ENCODE results near the gene RTL9. TPM values are rescaled to one million over a fixed set of nuclear protein-coding genes. Genes with fewer than 3 reads are reported as not detected.

Gene RTL9
- total and polyA plus RNA-seq, 2 donors (not counting 3 experiments of a cell fraction or from before 2014, with no cell fraction given): not detected

DNA sequence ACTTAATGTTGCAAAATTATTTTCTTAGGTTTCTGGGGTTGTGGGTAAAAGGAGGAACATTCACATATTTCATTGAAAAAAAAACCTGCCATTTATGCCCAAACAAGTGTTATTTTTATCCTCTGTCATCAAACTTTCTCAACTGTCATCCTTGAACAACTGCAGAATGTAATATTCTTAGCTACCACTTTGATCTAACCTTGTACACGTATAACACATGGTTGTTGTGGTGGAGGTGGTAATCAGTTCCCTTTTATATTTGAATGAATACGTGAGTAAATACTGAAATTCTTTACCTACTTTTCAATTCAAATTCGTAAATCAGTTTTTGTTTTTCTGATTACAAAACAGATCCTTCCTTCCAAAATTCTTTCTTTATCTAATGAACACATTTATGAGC, 37.0 kb upstream of the RTL9 start:
- no peak overlapping the region for H3K9ac ChIP-seq (replicated peaks; ENCODE audit: extremely low read depth, insufficient read depth, low read length)
- no peak overlapping the region for H3K4me3 ChIP-seq (replicated peaks in 1 of 3; ENCODE audit: insufficient read depth in 1 of 3, low read depth in 1 of 3, low read length in 3 of 3)
- ChIA-PET POLR2A (no interaction called here), CTCF (no interaction called here)
- H4K20me1 ChIP-seq (replicated peaks; ENCODE audit: control insufficient read depth, extremely low read depth, insufficient read depth, low read length): no peaks in the 10 kb centered on the region
- no peak for TF ChIP-seq MAX (IDR thresholded peaks at IDR 0.05; ENCODE audit: insufficient read depth, insufficient read length)
- TF ChIP-seq POLR2AphosphoS5 (IDR thresholded peaks at IDR 0.05; ENCODE audit: insufficient read depth, low read depth, low read length): no peak
- no peak for TF ChIP-seq GATA2 (IDR thresholded peaks at IDR 0.05; ENCODE audit: insufficient read depth, insufficient read length, low read depth, low read length)
- TF ChIP-seq EZH2 (IDR thresholded peaks at IDR 0.05; ENCODE audit: borderline replicate concordance, low read depth, low read length, severe bottlenecking): no peak
- no peak for TF ChIP-seq FOS (IDR thresholded peaks at IDR 0.05; ENCODE audit: borderline replicate concordance, insufficient read depth, low read length)
- no peak for TF ChIP-seq MYC (IDR thresholded peaks at IDR 0.05; ENCODE audit: low read depth, low read length)
- no peak for TF ChIP-seq POLR2A (IDR thresholded peaks at IDR 0.05; ENCODE audit: low read depth, low read length)
- no peak for TF ChIP-seq CTCF (IDR thresholded peaks at IDR 0.05; ENCODE audit: extremely low read depth in 1 of 2, insufficient read depth in 1 of 2, low read depth in 1 of 2, low read length in 2 of 2)
- no peak for TF ChIP-seq JUN (IDR thresholded peaks at IDR 0.05; ENCODE audit: borderline replicate concordance, insufficient read depth, insufficient read length, low read depth)
- no peak overlapping the region for H2AFZ ChIP-seq (ENCODE audit: low read depth, low read length)
- no peak for FAIRE-seq
- no peaks in the 10 kb centered on the region for H3K27me3 ChIP-seq (ENCODE audit: control insufficient read depth in 2 of 2, insufficient read depth in 2 of 2, low read length in 2 of 2)
- H3K36me3 ChIP-seq (ENCODE audit: control insufficient read depth in 2 of 2, extremely low read depth in 1 of 2, insufficient read depth in 2 of 2, low read length in 2 of 2): no peaks in the 10 kb centered on the region
- peaks cover 8% of the 10 kb centered on the region for H3K79me2 ChIP-seq (ENCODE audit: control insufficient read depth, insufficient read depth, low read length)
- dilution Hi-C loops (cut with MboI; ENCODE audit: extremely low pct_ligation_motif_present, low sequenced_read_pairs) (no loop called here), intact Hi-C loops (cut with micrococcal nuclease) (no loop called here)
- H3K4me1 ChIP-seq (ENCODE audit: control insufficient read depth, extremely low read depth, insufficient read depth, low read length): peaks cover 4% of the 10 kb centered on the region
- H3K4me2 ChIP-seq (ENCODE audit: insufficient read depth, low read length): no peak overlapping the region
- no peaks in the 10 kb centered on the region for H3K9me3 ChIP-seq (replicated peaks; ENCODE audit: control insufficient read depth, insufficient read depth, low read length)
- no peaks in the 10 kb centered on the region for H3K9me1 ChIP-seq (replicated peaks; ENCODE audit: control insufficient read depth, extremely low read depth, insufficient read depth, low read length)
- H3K27ac ChIP-seq (ENCODE audit: insufficient read depth, low read depth, low read length): no peak overlapping the region
- DNase-seq (ENCODE audit: low read depth, low spot score): no peak
- BruUV-seq (replicated peaks): no TSS peak
